NCI-H345 (cell line): ENCODE measurements around the gene PTOV1.

Experiments
- DNase-seq: peaks from one replicate; lab custom pipeline; 2025; lab: John Stamatoyannopoulos, UW

Gene PTOV1

GRCh38 chr19:49875177-49875576, 24.2 kb downstream of the PTOV1 start:
- no peak for DNase-seq

- peak; percentile 32 for DNase-seq
These were observed 25.0 kb downstream of the PTOV1 start for GRCh38 chr19:49875857-49876421.

GRCh38 chr19:49876422-49877019, 25.6 kb downstream of the PTOV1 start:
- peak; percentile 95 for DNase-seq

- DNase-seq = peak; percentile 99
These were observed 26.3 kb downstream of the PTOV1 start, which contains the start of the genes AKT1S1 and TBC1D17 for GRCh38 chr19:49877020-49877878. AKT1S1 (minus strand) TSS chr19:49877355; CDS start chr19:49873295, 4,060 bp downstream. TBC1D17 (plus strand) TSS chr19:49877702; CDS start chr19:49877724, 22 bp downstream.

GRCh38 chr19:49877879-49878743, 27.2 kb downstream of the PTOV1 start:
- peak; percentile 92 for DNase-seq

GRCh38 chr19:49878744-49879070, 27.7 kb downstream of the PTOV1 start:
- no peak for DNase-seq

GRCh38 chr19:49879243-49879963, 28.4 kb downstream of the PTOV1 start:
- no peak for DNase-seq

- DNase-seq = no peak
These were observed 29.4 kb downstream of the PTOV1 start for GRCh38 chr19:49880162-49880869.

- DNase-seq = no peak
These were observed 30.2 kb downstream of the PTOV1 start for GRCh38 chr19:49881186-49881585.

- DNase-seq = no peak
These were observed 30.9 kb downstream of the PTOV1 start for GRCh38 chr19:49881672-49882394.

GRCh38 chr19:49882643-49883042, 31.7 kb downstream of the PTOV1 start:
- no peak for DNase-seq

GRCh38 chr19:49883094-49883493, 32.1 kb downstream of the PTOV1 start:
- no peak for DNase-seq

- DNase-seq = no peak
These were observed 33.1 kb downstream of the PTOV1 start for GRCh38 chr19:49884109-49884508.

- no peak for DNase-seq
These were observed 33.8 kb downstream of the PTOV1 start for GRCh38 chr19:49884760-49885159.

- no peak for DNase-seq
These were observed 36.2 kb downstream of the PTOV1 start for GRCh38 chr19:49887037-49887664.

- no peak for DNase-seq
These were observed 36.9 kb downstream of the PTOV1 start for GRCh38 chr19:49887665-49888509.

- DNase-seq = no peak
These were observed 37.5 kb downstream of the PTOV1 start for GRCh38 chr19:49888510-49888824.

- no peak for DNase-seq
These were observed 38.2 kb downstream of the PTOV1 start for GRCh38 chr19:49889038-49889686.
